HG03378 (cell line): ENCODE data around the gene HS6ST1.

Source experiments
- ATAC-seq: cut with Tn5 transposase; IDR thresholded peaks from one replicate; pipeline ENCODE4 v1.9.1; 2021; ENCODE audit warnings: mild to moderate bottlenecking, moderate library complexity; ENCODE audit not compliant: unreplicated experiment

Gene HS6ST1

DNA sequence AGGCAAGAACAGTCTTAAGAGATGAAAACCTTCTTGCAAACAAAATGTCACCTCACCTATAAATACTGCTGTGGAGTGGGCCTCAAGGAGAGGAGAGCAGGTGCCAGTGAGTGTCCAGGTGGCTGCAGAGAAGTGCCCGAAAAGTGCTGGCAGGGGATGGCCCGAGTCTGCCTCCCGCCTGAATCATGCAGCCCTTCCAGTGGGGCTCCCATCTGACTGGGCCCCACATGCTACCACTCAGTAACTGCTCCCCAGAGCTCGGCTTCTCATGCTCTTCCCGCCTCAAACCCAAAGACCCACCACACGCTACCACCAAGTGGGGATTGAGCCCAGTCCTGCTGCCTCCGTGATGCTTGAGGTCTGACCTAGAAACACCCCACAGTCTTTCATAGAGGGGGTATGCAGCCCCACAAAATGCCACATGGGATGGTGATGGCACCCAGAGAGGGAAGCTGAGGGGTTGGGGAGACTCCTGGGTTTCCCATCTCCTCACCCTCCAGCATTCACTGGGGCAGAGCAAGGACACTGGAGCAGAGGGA, 7.4 kb downstream of the HS6ST1 start:
- ATAC-seq: no peak

DNA sequence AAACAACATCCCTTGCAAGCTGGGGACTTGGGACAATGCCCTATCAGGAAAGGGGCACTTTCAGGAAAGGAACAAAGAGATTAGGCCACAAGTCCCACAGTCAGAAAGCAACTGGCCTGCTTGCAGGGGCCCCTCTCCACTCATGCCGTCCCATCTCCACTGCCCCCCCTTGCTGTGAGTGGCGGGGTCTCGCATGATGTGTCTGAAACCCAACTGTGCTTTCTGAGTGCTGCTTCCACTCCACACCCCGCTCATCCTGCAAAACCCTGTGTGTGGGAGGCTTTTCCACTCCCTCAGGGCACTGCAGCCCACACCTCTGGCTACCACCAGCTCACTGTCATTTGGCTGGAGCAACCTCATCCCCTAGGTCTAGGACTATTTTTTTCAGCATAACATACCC, 7.9 kb downstream of the HS6ST1 start:
- ATAC-seq: no peak

DNA sequence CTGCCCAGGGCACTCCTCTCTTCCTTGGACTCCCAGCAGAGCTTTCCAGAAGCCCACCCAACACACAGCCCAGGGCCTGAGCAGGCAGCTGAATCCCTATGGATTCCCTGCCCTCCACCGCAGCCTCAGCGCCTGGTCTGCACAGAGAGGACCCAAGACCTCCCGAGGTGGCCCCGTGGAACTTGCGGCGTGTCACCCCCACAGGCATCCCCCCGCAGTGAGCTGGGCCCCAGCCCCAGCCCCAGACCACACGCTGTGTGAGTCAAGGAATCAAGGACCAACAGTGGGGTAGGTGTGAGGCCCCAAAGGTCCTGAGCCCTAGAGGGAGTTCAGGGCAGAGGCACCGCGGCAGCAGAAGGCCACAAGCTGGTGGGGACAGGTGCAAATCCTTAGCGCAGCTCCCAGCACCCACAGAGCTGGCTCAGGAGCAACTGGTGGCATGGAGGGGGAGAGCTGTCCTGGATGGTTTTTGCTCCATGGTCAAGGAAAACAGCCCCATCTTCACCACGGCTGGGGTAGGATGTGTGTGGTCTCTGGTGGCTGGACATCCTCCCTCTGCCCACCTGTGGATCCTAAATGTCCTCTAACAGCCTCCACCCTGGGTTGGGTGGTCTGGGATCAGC, 8.5 kb downstream of the HS6ST1 start:
- no peak for ATAC-seq

- no peak for ATAC-seq
These were observed 9.2 kb downstream of the HS6ST1 start for GRCh38 chr2:128309280-128310093.

- ATAC-seq: no peak
These were observed 9.8 kb downstream of the HS6ST1 start for GRCh38 chr2:128308889-128309279.

DNA sequence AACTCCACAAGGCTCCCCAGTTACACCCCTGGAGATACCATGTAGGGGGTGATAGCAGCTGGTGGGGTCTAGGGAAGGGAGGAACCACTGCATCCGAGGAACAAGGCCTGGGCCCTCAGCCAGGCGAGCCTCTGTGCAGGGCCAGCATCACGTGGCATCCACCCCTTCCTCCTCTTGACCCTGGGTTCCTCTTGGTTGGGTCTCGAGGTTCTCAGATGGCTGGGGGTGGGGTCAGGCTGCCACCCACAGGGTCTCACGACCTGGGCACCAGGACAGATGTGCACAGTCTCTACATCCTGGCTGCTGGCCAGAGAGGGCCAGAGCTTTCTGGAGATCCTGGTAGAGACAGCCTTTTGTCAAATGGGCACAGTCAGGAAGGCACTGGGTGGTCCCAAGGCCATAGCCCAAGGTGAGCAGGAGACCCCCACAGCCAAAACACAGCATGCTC, 10.4 kb downstream of the HS6ST1 start:
- no peak for ATAC-seq

GRCh38 chr2:128307595-128307994, 11.1 kb downstream of the HS6ST1 start:
- no peak for ATAC-seq

DNA sequence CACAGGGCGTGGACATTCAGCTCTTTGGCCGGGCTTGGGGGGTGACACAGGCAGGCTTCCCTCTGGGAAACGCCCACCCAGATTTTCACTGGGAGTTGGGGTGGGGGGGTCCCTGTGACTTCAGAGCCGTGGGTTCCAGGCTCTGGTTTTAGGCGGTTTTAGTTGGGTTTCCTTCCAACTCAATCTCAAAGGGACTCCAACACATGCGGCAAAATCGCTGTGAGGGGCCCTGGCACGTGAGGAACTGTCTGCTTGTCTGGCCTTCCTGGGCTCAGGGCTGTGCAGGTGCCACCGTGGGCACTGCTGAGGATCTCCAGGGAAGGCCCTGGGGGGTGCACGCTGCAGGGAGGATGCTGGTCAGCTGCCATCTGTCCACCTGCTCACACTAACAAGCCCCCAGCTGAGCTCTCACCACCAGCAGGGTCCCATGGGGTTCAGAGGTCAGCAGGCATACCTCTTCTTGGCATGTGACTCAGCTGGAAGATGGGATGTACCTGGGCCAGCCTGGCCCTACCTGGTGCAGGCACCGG, 11.7 kb downstream of the HS6ST1 start:
- ATAC-seq: no peak

DNA sequence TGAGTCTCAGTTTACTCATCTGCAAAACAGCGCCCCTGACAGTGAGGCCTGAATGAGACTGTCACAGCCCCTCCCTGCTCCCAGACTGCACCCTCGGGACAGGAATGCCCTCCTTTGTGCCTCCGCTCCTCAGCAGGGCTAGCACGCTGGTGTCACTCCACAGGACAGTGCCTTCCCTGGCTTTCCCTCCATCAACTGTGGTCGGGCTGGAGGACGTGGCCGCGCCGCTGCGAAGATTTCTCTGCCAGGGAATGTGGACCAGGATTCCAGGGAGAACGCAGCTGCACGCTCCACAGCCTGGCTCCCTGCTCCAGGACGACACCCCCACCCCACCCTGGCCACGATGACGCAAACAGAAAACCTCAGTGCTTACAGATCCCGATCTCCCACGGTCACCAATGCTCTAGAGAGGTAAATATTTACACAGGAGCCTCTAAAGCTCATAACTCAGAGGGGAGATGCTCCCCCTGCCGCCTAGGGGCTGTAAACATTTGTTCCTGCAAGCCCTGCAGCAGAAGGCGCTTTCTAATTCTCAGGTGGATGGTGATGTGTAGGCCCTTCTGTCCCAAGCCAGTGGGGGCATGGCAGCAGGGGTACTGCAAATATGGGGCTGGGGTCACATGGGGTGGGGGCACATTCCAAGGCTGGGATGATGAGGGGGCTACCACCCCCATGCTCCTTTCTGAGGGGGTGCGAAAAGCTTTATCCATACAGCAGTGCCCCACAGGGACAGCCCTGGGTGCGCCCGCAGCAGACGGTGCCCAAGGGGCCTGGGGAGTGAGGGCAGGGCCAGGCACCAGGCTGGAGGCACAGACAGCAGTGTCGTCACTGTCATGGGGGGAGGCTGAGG, 12.4 kb downstream of the HS6ST1 start:
- ATAC-seq: no peak

DNA sequence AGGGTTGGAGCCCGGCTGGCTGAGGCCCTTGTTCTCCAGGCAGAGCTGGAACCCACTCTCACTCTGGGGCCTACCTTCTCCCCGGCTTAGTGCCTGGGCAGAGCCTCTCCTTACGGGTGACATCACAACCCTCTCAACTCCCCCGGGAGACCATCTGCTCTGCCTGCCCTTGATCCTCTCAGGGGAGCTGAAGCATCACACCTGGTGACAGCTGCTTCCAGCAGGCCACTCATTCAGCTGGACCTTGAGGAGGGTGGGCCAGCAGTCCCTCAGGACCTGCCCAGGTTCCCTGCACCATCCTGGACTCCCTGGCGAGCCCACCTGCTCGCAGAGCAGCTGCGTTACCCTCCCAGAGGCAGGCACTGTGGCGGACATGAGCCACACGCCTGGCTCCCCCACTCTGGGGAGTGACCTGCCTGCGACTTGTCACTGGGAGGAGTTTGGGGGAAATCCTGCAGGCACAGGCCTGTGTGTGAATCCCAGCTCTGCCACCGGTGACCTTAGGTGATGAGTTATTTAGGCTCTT, 13.1 kb downstream of the HS6ST1 start:
- peak; percentile 90 for ATAC-seq

DNA sequence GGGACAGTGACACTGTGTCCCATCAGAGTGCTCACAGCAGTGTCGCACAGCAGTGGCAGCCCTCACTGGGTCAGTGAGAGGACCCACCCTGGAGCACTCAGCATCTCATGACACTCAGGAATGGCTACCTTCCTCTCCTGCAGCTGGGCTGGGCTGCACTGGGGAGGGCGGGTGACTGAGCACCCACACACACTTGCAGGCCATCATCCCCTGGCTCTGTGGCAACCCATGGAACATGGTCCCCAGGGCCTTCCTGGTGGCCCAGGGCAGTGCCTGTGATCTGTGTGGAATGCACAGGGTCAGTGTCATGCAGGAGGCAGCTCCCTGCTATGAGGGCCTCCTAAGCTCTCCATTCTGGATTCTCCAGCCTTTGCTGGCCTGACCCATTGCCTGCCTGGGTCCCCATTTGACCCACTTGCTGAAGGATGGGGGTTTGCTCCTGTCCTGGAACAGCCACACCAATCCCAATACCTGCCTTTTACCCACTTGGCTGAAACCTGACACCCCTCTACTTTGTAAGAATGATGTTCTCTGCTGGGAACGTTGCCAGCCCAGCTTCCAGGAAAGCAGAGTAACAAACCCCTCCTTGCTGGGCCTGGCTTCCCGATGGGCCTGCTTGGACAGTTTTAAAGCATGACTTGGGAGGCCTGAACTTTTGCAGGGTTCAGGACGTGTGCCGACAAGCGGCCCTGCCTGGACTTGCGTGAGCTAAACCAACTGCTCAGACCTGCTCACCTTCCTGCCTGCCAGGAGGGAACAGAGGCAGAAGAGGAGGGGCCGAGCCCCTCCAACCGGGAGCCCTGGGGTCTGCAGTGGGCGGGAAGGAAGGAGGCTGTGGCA, 13.7 kb downstream of the HS6ST1 start:
- ATAC-seq: no peak

DNA sequence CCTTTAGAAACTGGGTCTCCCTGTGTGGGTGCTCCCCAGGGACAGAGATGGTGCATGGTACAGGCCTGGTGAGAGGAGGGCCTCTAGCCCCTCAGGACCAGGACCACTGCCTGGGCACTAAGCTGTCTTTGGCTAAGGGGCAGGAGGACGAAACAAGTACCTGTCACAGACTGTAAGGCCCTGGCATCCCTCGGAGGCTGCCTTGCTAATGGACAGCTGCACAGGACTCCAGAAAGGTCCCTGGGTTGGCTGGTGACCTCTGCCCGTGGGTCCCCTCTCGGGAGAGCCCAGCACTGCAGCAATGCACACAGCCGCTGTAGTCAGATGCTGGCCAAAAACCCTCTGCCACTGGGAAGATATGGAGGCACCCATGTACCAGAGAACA, 14.3 kb downstream of the HS6ST1 start:
- no peak for ATAC-seq

GRCh38 chr2:128303911-128304310, 14.8 kb downstream of the HS6ST1 start:
- no peak for ATAC-seq

- no peak for ATAC-seq
These were observed 15.4 kb downstream of the HS6ST1 start for GRCh38 chr2:128303095-128303791.

- no peak for ATAC-seq
These were observed 16.0 kb downstream of the HS6ST1 start for GRCh38 chr2:128302744-128303067.

DNA sequence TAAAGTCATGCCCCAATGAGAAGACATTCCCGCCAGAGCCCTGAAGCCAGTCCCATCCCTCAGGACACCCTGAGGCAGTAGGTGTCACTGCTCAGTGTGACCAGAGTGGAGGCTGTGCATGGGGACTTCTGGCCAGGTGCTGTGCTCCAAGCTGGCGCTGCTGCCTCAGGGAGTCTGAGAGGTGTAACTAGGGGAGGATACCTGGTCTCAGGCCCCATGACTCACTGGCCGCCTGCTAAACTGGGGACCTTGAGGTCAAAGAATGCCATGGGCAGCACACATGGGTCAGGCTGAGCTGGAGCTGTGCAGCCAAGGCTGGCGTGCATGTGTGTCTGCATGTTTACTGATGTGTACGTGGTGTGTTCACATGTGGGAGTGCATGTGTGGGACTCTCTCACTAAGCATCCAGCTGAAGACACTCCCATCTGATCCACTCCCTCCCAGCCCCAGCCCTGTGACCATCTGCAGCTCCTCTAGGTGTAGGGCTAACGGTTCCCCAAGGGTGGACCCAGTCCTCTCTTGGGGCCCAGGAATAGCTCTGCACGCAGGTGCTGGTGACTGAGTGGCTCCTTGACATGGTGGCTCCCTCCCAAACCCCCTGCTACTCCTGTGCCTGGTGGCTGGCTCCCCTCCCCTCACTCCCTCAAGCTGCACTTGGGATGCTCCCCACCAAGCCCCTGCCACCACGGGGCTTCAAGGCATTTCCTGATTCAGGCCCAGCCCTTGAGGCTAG, 16.5 kb downstream of the HS6ST1 start:
- ATAC-seq: no peak

GRCh38 chr2:128301501-128301966, 17.1 kb downstream of the HS6ST1 start:
- no peak for ATAC-seq

DNA sequence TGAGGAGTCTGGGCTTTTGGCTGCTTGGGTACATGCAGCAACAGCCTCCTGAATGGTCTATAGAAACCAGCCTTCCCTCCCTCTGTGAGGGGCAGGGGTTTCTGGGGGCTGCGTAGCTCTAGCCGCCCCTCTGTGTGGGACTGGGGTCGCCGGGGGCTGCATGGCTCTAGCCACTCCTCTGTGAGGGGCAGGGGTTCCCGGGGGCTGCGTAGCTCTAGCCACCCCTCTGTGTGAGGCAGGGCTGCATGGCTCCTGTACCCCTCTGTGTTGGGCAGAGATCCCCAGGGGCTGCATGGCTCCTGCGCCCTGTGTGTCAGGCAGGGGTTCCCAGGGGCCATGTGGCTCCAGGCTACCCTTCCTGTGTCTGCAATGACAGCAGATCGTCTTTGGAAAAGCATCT, 17.6 kb downstream of the HS6ST1 start:
- no peak for ATAC-seq
